Stimulated activated naive CD8-positive, alpha-beta T cell treated with anti-CD3 and anti-CD28 coated beads, Interleukin-15, amount 100 ng/mL, for 72 hours (primary cell): ENCODE results near the gene SLC22A16.

ENCODE experiments used
- ATAC-seq: fragments of 150-1000 bp; cut with Tn5 transposase; 2 replicates; pipeline ENCODE4 v1.10.0; 2021; ENCODE audit warnings: mild to moderate bottlenecking, moderate library complexity
- DNase-seq, 2 donors: peaks; one replicate each; pipeline ENCODE4 v3.0.0; 2021 to 2022
- H3K27ac Mint-ChIP-seq, 2 donors: one replicate each; pipeline ENCODE4 v1.8.0; 2022; ENCODE audit warnings: mild to moderate bottlenecking in 2 of 2, mixed read lengths in 2 of 2, moderate library complexity in 2 of 2
- H3K27me3 Mint-ChIP-seq: one replicate; pipeline ENCODE4 v1.8.0; 2022; ENCODE audit warnings: mixed read lengths
- H3K4me1 Mint-ChIP-seq: one replicate; pipeline ENCODE4 v1.8.0; 2022; ENCODE audit warnings: mild to moderate bottlenecking, mixed read lengths
- H3K4me3 Mint-ChIP-seq, 2 donors: one replicate each; pipeline ENCODE4 v1.8.0; 2022; ENCODE audit warnings: mild to moderate bottlenecking in 2 of 2, mixed read lengths in 2 of 2, moderate library complexity in 1 of 2
- H3K9me3 Mint-ChIP-seq, 2 donors: one replicate each; pipeline ENCODE4 v1.8.0; 2022; ENCODE audit warnings: mixed read lengths in 2 of 2

Gene SLC22A16

DNA sequence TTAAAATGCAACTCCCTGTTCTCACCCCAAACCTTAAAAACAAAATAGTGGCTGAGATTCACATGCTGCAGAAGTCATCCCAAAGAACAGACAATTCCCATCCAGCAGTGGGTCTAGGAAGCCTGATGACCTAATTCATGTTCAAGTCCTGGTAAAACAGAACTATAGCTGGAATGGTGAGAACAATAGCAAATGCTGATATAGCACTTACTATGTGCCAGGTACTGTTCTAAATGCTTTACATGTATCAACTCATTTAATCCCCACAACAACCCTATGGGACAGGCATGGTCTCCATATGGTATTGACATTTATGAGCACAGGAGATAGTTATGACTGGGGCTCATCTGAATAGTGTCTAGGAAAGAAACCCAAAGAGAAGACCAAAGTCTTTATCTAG lies 66.6 kb downstream of the SLC22A16 start:
- Mint-ChIP-seq H3K27ac (no peak overlapping the region), H3K27me3 (no peaks in the 10 kb centered on the region), H3K4me1 (peaks cover 2% of the 10 kb centered on the region), H3K4me3 (no peak overlapping the region), H3K9me3 (no peaks in the 10 kb centered on the region)
- DNase-seq (no peak), ATAC-seq (no peak)

DNA sequence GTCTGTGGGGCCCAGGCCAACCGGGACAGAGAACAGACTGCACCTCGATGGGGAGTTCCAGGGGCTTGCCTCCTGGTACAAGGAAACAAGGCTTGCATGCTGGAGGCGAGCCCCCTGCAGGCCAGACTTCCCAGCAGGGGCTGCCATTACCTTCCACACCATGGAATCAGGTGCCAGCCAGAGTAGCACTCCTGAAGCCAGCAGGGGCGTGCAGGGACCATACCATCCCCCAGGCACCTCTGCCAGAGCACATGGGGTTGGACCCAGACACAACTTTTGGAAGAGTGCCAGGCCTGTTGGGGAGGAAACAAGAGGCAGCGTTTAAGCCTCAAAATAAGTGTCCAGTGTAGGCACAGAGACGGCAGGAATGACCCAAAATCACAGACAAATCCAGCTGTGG lies 67.5 kb downstream of the SLC22A16 start:
- Mint-ChIP-seq H3K9me3 (no peaks in the 10 kb centered on the region), H3K27ac (no peak overlapping the region), H3K4me1 (no peaks in the 10 kb centered on the region), H3K27me3 (no peaks in the 10 kb centered on the region), H3K4me3 (no peak overlapping the region)
- ATAC-seq (no peak), DNase-seq (no peak)

- ATAC-seq (no peak), DNase-seq (no peak)
- H3K4me3 Mint-ChIP-seq = no peak overlapping the region
- H3K27ac Mint-ChIP-seq = no peak overlapping the region
- no peaks in the 10 kb centered on the region for H3K9me3 Mint-ChIP-seq
- H3K4me1 Mint-ChIP-seq = no peaks in the 10 kb centered on the region
- no peaks in the 10 kb centered on the region for H3K27me3 Mint-ChIP-seq
Measured at GRCh38 chr6:110404607-110405006, 71.8 kb downstream of the SLC22A16 start.

GRCh38 chr6:110401585-110402176 lies 74.7 kb downstream of the SLC22A16 start:
- Mint-ChIP-seq H3K4me3 (no peak overlapping the region), H3K4me1 (no peaks in the 10 kb centered on the region), H3K9me3 (no peaks in the 10 kb centered on the region), H3K27me3 (no peaks in the 10 kb centered on the region), H3K27ac (peak overlapping the region in 1 of 2 donors; percentile 3)
- ATAC-seq = no peak
- DNase-seq = no peak

- Mint-ChIP-seq H3K4me3 (no peak overlapping the region), H3K27me3 (no peaks in the 10 kb centered on the region), H3K9me3 (no peaks in the 10 kb centered on the region), H3K27ac (no peak overlapping the region), H3K4me1 (no peaks in the 10 kb centered on the region)
- ATAC-seq (peak; percentile 59), DNase-seq (no peak)
Measured at GRCh38 chr6:110400208-110400607, 76.2 kb downstream of the SLC22A16 start.

DNA sequence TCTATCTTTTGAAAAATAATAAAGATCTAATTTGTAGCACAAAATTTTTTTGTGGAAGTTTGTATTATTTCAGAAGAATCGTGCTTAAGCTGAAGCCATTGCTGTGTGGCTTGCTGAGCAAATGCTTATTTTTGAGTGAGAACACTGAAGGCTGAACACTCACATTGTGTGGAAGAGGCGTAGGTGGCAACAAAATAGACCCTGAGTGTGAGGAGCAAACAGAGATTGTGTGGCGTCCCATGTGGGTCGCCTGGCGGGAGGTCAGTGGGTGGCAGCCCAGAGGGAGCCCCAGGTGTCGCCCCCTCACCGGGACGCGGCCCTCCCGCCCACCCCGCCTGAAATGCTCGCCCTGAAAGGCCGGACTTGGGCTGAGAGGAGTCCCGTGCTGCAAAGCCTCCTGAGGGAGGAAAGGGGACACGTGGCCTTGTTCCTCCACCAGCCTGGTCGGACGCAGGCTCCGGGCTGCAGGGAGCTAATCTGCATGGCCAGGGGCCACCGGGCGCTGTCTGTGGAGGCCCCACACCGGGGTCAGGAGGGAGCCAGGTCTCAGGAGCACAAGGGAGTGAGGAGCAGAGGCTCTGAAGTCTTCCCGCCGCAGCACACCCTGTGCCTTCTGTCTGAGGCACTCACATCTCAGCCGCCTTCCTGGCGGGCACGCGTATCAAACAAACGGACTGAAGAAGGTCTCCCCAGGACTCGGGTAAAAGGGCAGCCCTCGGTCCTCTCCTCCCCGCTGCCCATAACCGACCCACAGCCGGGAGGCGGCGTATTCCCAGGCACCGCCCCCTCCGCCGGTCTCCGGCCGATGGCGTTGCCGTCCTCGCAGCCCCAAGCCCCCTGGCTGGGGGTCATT lies 77.0 kb downstream of the SLC22A16 start:
- Mint-ChIP-seq H3K9me3 (no peaks in the 10 kb centered on the region), H3K27me3 (no peaks in the 10 kb centered on the region), H3K4me1 (no peaks in the 10 kb centered on the region), H3K4me3 (no peak overlapping the region), H3K27ac (peak overlapping the region in 1 of 2 donors; percentile 78)
- peak; percentile 7 for ATAC-seq
- DNase-seq = no peak

- Mint-ChIP-seq H3K9me3 (no peaks in the 10 kb centered on the region), H3K4me3 (no peak overlapping the region), H3K27me3 (no peaks in the 10 kb centered on the region), H3K27ac (peak overlapping the region in 1 of 2 donors; percentile 78), H3K4me1 (no peaks in the 10 kb centered on the region)
- no peak for ATAC-seq
- DNase-seq = no peak
Measured at GRCh38 chr6:110398778-110399177, 77.6 kb downstream of the SLC22A16 start.

DNA sequence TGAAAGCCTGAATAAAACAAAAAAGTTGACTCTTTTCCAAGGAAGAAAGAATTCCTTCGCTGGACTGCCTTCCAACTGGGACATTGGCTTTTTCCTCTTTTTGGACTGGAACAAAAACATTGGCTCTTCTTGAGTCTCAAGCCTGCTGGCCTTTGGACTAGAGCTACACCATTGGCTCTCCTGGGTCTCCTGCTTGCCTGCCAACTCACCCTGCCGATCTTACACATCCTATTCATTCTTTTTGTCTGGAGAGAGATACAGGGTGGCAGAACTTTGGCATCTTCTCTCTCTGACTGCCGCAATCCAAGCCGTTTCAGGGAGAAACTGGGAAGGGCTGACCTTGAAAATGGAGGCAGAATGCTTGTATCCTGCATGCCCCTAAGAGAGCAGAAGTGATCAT lies 81.2 kb downstream of the SLC22A16 start:
- H3K9me3 Mint-ChIP-seq = no peaks in the 10 kb centered on the region
- DNase-seq (no peak), ATAC-seq (no peak)
- peaks cover 10% of the 10 kb centered on the region for H3K4me1 Mint-ChIP-seq
- H3K27ac Mint-ChIP-seq = no peak overlapping the region
- no peaks in the 10 kb centered on the region for H3K27me3 Mint-ChIP-seq
- H3K4me3 Mint-ChIP-seq = no peak overlapping the region

GRCh38 chr6:110394409-110394808 lies 82.0 kb downstream of the SLC22A16 start:
- Mint-ChIP-seq H3K4me1 (peaks cover 19% of the 10 kb centered on the region), H3K27ac (peak overlapping the region in 1 of 2 donors; percentile 80), H3K27me3 (no peaks in the 10 kb centered on the region), H3K9me3 (no peaks in the 10 kb centered on the region), H3K4me3 (no peak overlapping the region)
- ATAC-seq = no peak
- DNase-seq = no peak

DNA sequence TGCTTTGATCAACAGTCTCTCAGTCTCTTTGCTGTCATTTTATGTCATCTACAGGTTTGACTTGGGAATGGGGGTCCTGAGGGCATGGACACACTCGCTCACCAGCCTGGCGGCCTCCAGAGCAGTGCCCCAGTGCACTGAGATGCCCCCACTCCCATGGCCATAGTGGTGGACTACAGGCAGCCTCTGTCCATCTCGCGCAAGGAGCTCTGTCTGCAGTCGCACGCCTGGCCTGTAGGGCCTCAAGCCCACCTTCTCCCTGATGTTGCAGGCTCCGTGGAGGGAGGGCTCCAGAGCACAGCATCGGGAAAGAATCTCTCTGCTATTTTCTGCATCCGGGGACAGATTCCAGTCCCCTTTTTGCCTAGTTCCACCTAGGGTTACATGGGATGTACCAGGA lies 83.7 kb downstream of the SLC22A16 start:
- ATAC-seq (no peak), DNase-seq (no peak)
- Mint-ChIP-seq H3K27ac (no peak overlapping the region), H3K9me3 (no peaks in the 10 kb centered on the region), H3K4me3 (no peak overlapping the region), H3K4me1 (peaks cover 30% of the 10 kb centered on the region), H3K27me3 (no peaks in the 10 kb centered on the region)

GRCh38 chr6:110390404-110390803 lies 86.0 kb downstream of the SLC22A16 start:
- DNase-seq (no peak), ATAC-seq (peak; percentile 33)
- H3K27me3 Mint-ChIP-seq = no peaks in the 10 kb centered on the region
- peak overlapping the region; percentile 20 to 54 for H3K4me3 Mint-ChIP-seq
- peak overlapping the region in 1 of 2 donors; percentile 83 for H3K27ac Mint-ChIP-seq
- peaks cover 30% of the 10 kb centered on the region for H3K4me1 Mint-ChIP-seq
- H3K9me3 Mint-ChIP-seq = no peaks in the 10 kb centered on the region

DNA sequence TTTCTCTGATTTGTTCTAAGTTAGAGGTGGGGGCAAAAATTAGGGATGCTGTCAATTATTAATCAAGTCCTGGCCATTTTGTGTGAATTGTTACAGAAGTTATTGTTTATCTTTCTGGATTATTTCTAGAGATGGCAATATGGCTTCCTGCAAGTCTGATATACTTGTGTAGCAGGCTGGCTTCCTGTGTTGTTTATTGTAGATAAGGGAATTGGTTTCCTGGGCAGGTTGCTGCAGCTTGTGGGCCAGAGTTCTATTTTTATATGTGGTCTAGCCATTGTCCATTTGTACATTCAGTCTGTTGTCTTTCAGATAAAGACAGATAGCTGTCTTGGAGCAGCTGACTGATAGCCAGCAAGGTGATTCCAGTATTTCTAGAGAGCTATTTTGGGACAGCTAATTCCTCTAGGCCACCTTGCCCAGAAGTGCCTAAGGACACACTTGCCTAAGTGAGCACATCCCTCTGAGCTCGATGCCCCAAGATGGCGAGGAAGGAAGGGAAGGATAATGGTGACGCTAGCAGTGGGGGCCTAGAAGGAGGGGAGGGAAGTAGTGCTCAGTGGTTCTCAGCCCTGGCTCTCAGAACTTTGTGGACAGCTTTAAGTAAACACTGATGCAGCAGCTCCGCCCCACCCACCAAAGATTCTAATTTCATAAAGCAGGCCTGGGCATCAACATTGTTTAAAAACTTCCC lies 86.6 kb downstream of the SLC22A16 start:
- no peaks in the 10 kb centered on the region for H3K27me3 Mint-ChIP-seq
- no peak for ATAC-seq
- peak overlapping the region; percentile 11 to 64 for H3K4me3 Mint-ChIP-seq
- H3K27ac Mint-ChIP-seq = peak overlapping the region in 1 of 2 donors; percentile 83
- H3K4me1 Mint-ChIP-seq = peaks cover 30% of the 10 kb centered on the region
- DNase-seq = no peak
- no peaks in the 10 kb centered on the region for H3K9me3 Mint-ChIP-seq

DNA sequence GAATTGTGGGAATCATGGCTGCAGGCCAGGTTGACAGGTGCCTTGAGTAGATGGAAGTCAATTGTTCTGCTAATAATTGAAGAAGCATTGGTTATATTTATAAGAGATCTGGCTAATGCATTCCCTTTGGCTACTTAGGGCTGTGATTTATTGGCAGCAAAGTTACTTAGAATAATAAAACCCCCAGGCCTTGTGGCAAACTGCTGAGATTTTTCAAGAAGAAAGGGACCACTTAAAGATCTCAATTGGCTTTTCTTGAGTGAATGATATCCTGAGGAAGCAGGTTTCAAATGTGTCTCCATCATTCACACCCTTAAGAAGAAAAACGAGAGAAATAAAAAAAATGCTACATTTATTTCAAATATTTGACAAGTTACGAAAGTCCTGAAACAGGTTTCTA lies 88.4 kb downstream of the SLC22A16 start:
- no peaks in the 10 kb centered on the region for H3K27me3 Mint-ChIP-seq
- H3K4me3 Mint-ChIP-seq = no peak overlapping the region
- H3K4me1 Mint-ChIP-seq = peaks cover 30% of the 10 kb centered on the region
- DNase-seq (no peak), ATAC-seq (no peak)
- no peak overlapping the region for H3K27ac Mint-ChIP-seq
- H3K9me3 Mint-ChIP-seq = no peaks in the 10 kb centered on the region

GRCh38 chr6:110385458-110385863 lies 91.0 kb downstream of the SLC22A16 start:
- Mint-ChIP-seq H3K4me1 (peaks cover 22% of the 10 kb centered on the region), H3K4me3 (no peak overlapping the region), H3K27ac (no peak overlapping the region), H3K27me3 (no peaks in the 10 kb centered on the region), H3K9me3 (peaks cover 5 to 13% of the 10 kb centered on the region in 2 donors)
- ATAC-seq (no peak), DNase-seq (no peak)

GRCh38 chr6:110378552-110378951 lies 97.9 kb downstream of the SLC22A16 start:
- Mint-ChIP-seq H3K27ac (no peak overlapping the region), H3K4me3 (no peak overlapping the region), H3K4me1 (no peaks in the 10 kb centered on the region), H3K9me3 (peaks cover 5 to 14% of the 10 kb centered on the region in 2 donors), H3K27me3 (no peaks in the 10 kb centered on the region)
- no peak for DNase-seq
- ATAC-seq = no peak
